Measurements from ENCODE around the gene MARK4.
"Not testable (repeated sequence)": the region's sequence is repeated elsewhere in the genome, so short reads cannot be mapped to it uniquely, and the experiment has no call there.

MARK4 gene

DNA sequence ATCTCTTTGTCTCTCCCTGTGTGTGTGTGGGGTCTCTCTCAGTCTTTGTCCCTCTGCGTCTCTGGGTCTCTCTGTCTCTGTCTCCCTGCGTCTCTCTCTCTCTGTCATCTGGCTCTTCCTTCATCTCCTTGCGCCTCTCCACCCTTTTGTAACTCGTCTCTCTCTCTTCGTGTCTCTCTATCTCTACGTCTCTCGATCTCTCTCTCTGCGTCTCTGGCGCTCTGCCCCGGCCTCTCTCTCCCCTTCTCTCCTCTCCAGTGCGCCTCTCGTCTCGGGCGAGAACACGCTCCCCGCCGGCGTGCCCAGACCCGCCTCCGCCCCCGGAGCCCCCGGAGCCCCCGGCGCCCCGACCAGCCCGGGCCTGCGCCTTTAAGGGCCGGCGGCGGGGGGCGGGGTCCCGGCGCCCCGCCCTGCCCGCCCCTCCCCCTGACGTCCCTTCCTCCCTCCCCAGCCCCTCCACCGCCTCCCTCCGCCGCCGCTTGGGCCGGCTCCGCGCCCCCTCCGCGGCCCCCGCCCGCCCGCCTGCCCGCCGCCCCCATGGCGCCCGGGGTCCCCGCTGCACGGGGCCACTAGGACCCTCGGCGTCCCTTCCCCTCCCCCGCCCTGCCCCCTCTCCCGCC, at the start of gene MARK4:
Gene MARK4, plus strand, starts transcription at position 440 of the 620 bp plus-strand sequence. CDS start 318 bp downstream, outside the sequence.
- peak; percentile 43 to 58 for DNase-seq (ENCODE audit: low read depth in 2 of 2)

DNA sequence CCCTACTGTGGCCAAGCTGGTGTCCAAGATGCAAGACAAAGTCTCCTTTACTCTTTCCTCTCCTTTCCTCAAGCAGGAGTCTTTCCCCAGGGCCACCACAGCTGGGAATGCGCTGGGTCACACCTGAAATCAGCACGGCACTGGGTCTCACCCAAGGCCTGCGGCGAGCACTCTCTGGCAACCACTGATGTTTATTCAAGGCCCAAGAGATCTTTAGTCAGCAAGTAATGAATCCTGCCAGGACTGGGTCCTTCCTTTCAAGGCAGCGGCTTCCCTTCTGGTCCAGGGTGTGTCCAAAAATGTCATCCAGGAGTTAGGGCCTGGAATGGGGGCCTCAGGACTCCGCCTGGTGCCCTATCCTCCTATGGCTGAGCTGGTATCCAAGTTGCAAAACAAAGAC, 48.4 kb upstream of the MARK4 start:
- no peak for DNase-seq (ENCODE audit: low read depth in 2 of 2)

DNA sequence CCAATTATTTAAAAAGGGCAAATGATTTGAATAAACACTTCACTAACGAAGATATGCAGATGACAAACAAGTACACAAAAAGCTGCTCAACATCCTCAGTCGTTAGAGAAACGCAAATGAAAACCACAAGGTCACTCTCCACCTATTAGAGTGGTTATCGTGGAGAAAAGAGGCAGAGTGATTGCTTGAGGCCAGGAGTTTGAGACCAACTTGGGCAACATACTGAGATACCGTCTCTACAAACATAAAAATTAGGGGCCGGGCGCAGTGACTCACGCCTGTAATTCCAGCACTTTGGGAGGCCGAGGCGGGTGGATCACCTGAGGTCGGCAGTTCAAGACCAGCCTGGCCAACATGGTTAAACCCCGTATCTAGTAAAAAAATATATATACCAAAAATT, 45.3 kb upstream of the MARK4 start:
- DNase-seq (ENCODE audit: low read depth in 2 of 2): no peak

GRCh38 chr19:45206328-45206727, 44.7 kb upstream of the MARK4 start:
- no peak for DNase-seq (ENCODE audit: low read depth in 2 of 2)

DNA sequence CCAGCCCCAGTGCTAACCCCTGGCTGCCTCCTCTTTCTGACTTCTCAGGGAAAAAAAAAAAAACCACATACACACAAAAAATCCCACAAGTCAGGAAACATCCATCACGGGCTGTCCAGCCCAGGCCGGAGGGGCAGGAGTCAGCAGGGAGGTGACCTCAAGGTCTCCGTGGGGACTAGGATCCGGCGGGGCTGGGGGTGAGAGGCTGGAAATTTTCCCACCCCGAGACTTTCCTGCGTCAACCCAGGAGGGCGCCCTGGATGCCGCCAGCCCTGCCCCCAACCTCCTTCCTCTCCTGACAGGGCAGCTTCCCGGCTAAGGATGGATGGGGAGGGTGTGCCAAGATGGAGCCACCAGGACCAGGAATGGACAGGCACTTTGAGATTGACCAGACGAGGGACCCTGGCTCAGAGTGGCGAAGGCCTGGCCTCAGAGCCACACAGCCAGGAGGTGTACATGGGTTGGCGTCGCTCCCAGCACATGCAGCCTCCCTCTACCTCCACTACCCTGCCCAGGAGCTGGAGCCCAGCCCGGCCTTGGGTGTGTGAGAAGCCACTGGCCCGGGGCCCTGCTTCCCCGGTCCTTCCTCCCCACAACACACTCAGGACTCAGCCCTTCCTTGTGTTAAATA, 39.2 kb upstream of the MARK4 start:
- no peak for DNase-seq (ENCODE audit: low read depth in 2 of 2)

- no peak for DNase-seq (ENCODE audit: low read depth in 2 of 2)
Observed at GRCh38 chr19:45213031-45213430, 38.0 kb upstream of the MARK4 start.

DNA sequence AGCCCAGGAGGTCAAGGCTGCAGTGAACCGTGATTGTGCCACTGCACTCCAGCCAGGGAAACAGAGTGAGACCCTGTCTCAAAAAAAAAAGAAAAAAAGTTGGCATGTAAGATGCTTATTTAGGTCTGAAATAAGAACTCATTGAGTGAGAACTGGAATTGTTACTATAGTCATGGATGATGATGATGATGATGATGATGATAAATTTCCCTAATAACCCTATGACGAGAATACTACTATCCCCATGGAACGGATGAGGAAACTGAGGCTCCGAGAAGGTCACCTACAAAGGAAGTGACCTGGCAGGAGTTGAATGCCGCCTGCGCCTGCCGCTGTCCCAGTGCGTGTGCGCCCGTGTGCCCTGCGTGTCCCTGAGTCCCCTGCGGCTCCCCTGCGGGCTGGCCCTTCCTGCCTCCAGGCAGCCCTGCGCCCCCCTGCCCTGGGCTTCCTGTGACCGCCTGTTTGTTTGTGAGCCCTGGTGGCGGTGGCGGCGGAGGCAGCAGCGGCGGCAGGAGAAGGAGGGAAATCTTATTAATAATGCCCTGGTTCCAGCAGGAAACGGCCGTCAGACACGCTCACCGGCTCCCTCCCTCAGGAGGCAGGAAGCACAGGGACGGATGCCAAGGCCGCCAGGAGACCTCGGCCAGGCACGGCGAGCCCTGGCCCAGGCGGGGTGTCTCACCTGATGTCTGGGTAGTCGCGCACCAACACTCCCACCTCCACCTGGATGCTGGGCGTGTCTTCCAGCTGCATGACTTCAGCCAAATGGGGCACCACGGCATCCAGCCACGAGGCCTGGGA, 35.5 kb upstream of the MARK4 start:
- DNase-seq (ENCODE audit: low read depth in 2 of 2): no peak

DNA sequence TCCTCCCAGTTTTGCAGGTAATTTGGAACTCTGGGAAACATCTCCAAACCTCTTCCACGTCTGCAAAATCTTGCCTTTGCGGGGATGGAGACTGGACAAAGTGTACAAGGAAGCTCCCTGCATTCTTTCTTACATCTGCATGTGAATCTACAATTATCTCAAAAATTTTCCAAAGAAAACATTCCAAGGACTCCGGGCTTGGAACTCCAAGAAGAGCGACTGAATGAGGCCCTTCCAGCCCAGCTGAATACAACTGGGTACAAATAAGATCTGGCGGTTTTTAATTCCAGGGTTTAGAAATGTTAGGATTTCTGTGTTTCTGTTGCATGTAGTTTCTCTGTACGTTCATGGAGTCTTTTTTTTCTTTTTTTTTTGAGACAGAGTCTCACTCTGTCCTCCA, 34.4 kb upstream of the MARK4 start:
- no peak for DNase-seq (ENCODE audit: low read depth in 2 of 2)

GRCh38 chr19:45217193-45217956, 33.7 kb upstream of the MARK4 start:
- no peak for DNase-seq (ENCODE audit: low read depth in 2 of 2)

DNA sequence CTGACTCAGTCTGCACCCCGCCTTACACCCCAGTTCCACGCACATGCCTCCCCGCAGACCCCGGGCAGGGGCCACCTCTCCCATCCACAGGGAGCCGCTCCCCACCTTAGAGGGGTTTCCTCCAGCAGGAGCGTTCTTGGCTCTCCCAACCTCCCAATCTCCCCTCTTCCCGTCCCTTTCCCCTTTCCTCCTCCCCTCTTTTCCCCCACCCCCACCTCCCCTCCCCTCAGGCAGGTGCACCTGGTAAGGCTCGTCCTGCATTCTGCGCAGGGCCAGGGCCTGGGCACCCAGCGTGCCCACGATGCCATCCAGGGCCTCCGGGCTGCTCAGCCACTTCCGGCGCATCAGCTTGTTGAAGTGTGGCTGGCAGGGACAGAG, 33.1 kb upstream of the MARK4 start:
- no peak for DNase-seq (ENCODE audit: low read depth in 2 of 2)

- DNase-seq (ENCODE audit: low read depth in 2 of 2): no peak
Observed at GRCh38 chr19:45218426-45218825, 32.6 kb upstream of the MARK4 start.

GRCh38 chr19:45218911-45219743, 31.9 kb upstream of the MARK4 start:
- DNase-seq (ENCODE audit: low read depth in 2 of 2): no peak

DNA sequence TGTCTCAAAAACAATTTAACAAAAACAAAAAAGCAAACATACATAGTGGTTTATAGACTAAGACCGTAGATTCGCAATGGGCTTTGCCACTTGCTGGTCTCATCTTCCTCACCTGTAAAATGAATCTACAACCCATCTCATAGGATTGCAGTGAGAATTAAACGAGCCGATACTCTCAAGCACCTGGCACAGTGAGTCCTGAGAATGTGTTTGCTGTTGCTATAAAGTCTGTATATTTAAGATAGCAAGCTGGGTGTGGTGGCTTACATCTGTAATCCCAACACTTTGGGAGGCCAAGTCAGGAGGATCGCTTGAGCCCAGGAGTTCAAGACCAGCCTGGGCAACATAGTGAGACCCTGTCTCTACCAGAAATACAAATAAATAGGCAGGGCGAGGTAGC, 28.3 kb upstream of the MARK4 start:
- DNase-seq (ENCODE audit: low read depth in 2 of 2): no peak

- no peak for DNase-seq (ENCODE audit: low read depth in 2 of 2)
Observed at GRCh38 chr19:45223879-45224278, 27.2 kb upstream of the MARK4 start.

DNA sequence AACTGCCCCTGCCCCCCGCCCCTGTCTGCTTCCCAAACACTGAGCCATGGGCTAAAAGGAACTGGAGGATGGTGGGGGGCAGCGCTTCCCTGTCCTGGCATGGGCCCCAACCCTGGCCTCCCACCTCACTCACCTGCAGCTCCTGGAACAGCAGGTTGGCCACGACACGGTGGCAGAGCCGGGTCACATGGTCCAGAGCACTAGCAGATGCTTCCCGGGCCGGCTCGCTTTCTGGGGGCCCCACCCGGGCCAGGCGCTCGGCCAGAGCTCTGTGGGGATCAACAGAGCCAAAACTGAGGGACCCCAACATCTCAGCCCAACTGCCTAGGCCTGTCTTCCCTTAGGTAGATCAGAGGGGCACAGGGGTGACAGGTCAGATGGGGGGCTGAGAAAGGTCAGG, 26.4 kb upstream of the MARK4 start:
- no peak for DNase-seq (ENCODE audit: low read depth in 2 of 2)

DNA sequence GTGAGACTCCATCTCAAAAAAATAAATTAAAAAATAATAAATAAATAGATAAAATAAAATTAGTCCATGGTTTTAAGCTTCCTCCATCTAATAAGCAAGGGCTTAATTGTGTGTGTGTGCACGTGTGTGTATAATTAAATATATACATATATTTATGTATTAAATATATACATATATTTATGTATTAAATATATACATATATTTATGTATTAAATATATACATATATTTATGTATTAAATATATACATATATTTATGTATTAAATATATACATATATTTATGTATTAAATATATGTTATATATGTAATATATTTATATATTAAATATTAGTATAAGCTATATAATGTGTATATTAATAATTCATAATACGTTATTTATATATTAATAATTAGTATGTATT, 22.0 kb upstream of the MARK4 start:
- not testable (repeated sequence) for DNase-seq (ENCODE audit: low read depth in 2 of 2)

DNA sequence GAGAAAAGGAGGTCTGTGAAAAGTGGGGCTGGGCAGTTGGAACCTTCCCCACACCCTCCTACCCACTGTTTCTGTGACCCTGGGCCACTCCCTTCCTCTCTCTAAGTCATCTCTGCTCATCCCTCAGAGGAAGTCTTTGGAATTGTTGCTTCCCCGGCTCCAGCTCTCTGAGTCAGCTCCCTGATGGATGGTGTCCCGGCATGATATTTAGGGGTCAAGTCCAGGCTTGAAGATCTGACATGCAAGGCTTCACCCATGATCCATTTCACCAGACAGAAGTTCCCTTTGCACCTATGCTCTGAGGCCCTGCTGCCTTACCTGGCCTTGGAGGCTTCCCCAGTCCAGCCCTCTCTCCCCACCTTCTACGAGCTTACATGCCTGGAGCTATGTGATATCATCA, 19.2 kb upstream of the MARK4 start:
- DNase-seq (ENCODE audit: low read depth in 2 of 2): no peak

- DNase-seq (ENCODE audit: low read depth in 2 of 2): no peak
Observed at GRCh38 chr19:45234089-45234869, 16.8 kb upstream of the MARK4 start.

DNA sequence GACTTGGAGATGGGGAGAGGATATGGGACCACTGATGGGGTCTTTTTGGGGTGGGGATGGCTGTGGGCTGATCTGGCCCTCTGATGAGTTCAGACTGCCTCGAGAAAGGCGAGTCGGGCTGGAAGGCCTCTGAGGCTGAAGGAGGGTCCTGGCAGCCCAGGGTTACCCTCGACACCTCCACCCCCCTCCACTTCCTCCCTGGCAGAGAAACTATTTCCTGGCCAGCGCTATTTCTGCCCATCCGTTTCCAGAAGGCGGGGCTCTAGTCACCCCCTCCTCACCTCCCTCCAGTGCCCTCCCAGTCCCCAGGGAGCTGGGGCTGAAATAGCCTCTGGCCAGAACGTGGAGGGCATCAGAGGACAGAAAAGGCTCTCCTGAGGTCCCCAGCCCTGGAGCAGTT, 15.6 kb upstream of the MARK4 start:
- DNase-seq (ENCODE audit: low read depth in 2 of 2): no peak

DNA sequence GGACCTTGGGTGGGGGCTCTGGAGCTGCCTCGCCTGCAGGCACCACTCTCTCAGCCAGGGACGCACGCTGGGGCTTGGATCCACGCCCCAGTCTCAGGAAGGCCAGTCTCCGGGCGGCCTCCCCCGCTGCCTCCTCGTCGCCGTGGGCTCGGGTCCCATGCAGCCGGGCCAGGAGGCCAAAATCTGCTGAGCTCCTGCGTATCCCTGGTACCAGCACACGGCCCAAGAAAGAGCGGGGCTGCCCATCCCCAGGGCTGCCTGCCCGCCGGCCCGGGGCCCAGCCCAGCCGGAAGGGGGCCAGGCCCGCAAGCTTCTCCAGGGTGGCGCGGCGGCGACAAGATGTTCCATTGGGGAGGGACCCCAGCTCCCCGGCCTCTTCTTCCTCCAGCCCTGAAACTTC, 12.5 kb upstream of the MARK4 start:
- DNase-seq (ENCODE audit: low read depth in 2 of 2): no peak

Measured in stimulated activated CD4-positive, alpha-beta T cell treated with anti-CD3 and anti-CD28 coated beads, Interleukin-1b, Interleukin-23, amount 100 ng/mL, for 4 hours (primary cell).